DND-41 (cell line): ENCODE data around the gene OR51I1.

Source experiments
- CTCF ChIP-seq: IDR thresholded peaks from 2 replicates; pipeline ENCODE4 v1.5.1; 2012; ENCODE audit warnings: borderline replicate concordance, low read length, moderate library complexity, mild to moderate bottlenecking; ENCODE audit not compliant: poor library complexity, severe bottlenecking; ENCODE audit errors: extremely low read depth
- EZH2 ChIP-seq: IDR thresholded peaks from 3 replicates; pipeline ENCODE4 v1.6.1; 2012; ENCODE audit warnings: borderline replicate concordance, low read depth, mild to moderate bottlenecking, moderate library complexity, low read length, inconsistent platforms; ENCODE audit not compliant: severe bottlenecking

- no peak for TF ChIP-seq CTCF
- no peak for TF ChIP-seq EZH2
These were observed 26.2 kb upstream of the OR51I1 start for GRCh38 chr11:5467527-5467926.
